Small intestine (tissue), 7 donors: Measurements from ENCODE around the gene DAGLA. TPM values are rescaled to one million over a fixed set of nuclear protein-coding genes. Genes with fewer than 3 reads are reported as not detected.

Experiments
- DNase-seq, 2 donors: peaks; one replicate each; pipeline versions ENCODE4 v3.0.0 to v3.0.0-alpha.2; 2013
- FAIRE-seq: peaks from 2 replicates; lab custom pipeline; 2012; peaks lifted over from hg19 to GRCh38; lab: Jason Lieb, UNC
- H3K27ac ChIP-seq, 3 donors: one replicate each; pipeline ENCODE4 v1.5.1; 2013; ENCODE audit warnings: low read length in 2 of 3, mild to moderate bottlenecking in 2 of 3, control low read depth in 1 of 3, inconsistent platforms in 1 of 3, low read depth in 1 of 3, moderate library complexity in 1 of 3
- H3K27me3 ChIP-seq, 3 donors: one replicate each; pipeline ENCODE4 v1.6.1; 2013; ENCODE audit warnings: low read length in 3 of 3, inconsistent platforms in 1 of 3; ENCODE audit not compliant: control insufficient read depth in 3 of 3, insufficient read depth in 3 of 3
- H3K36me3 ChIP-seq, 3 donors: one replicate each; pipeline ENCODE4 v1.6.1; 2013; ENCODE audit warnings: low read length in 3 of 3, inconsistent platforms in 1 of 3, low read depth in 1 of 3, mild to moderate bottlenecking in 1 of 3, moderate library complexity in 1 of 3; ENCODE audit not compliant: control insufficient read depth in 3 of 3, insufficient read depth in 2 of 3
- H3K4me1 ChIP-seq, 3 donors: one replicate each; pipeline ENCODE4 v1.6.1; 2013; ENCODE audit warnings: low read length in 2 of 3, inconsistent platforms in 1 of 3, low read depth in 1 of 3, mild to moderate bottlenecking in 1 of 3, moderate library complexity in 1 of 3; ENCODE audit not compliant: control insufficient read depth in 3 of 3, insufficient read depth in 2 of 3
- H3K4me3 ChIP-seq, 3 donors: one replicate each; pipeline ENCODE4 v1.5.1; 2013; ENCODE audit warnings: low read length in 3 of 3, control low read depth in 1 of 3, inconsistent platforms in 1 of 3, low read depth in 1 of 3, mild to moderate bottlenecking in 1 of 3, moderate library complexity in 1 of 3
- H3K9me3 ChIP-seq, 2 donors: one replicate each; pipeline ENCODE4 v1.6.1; 2013; ENCODE audit warnings: low read depth in 1 of 2, low read length in 1 of 2; ENCODE audit not compliant: control insufficient read depth in 2 of 2, insufficient read depth in 1 of 2
- WGBS, 3 donors: extraction: QIAGEN DNeasy Blood & Tissue Kit; methylation state at CpG; one replicate each; pipeline ENCODE4 v1.1.7; 2013; 5-methylcytosine and 5-hydroxymethylcytosine counted together
- polyA plus RNA-seq, 4 donors: library from polyadenylated mRNA; stranded (reverse) in 3 of 4; unstranded in 1 of 4; fragments of 200-250 nt in 3 of 4; fragments of 120-200 nt in 1 of 4; gene quantifications; one replicate each; pipeline versions ENCODE4 v1.2.1 to v1.2.3, GENCODE V29; 2013
- donor health status: healthy with polysubstance abuse.
- donor health status: control.
- donor health status: control.
- donor health status: Bipolar disorder and iron deficiency.
- donor health status: healthy.

DAGLA gene
- polyA plus RNA-seq, 4 donors: 0.22 to 14.9 (median 3.8) TPM

DNA sequence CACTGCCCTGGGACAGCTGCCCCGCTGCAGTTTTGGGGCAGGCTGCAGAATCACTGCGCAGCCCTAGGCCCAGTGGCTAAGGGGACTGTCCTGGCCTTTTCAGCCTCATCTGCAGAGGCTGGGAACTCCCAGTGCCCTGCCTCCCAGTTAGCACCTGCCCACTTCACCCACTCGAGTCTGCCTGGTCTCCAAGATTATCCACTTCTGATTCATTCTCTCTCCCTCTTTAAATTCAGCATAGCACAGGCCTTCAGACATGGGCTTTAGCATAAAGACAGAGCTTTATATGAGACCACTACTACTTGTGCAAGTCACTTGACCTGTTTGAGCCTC is 8.9 kb downstream of the DAGLA start:
- peaks cover 0 to 31% (median 2%) of the 10 kb centered on the region in 3 donors for H3K4me1 ChIP-seq
- WGBS, 3 donors: 36 to 56% (median 48%) methylated on average over 3 of the region's 3 CpGs
- no peaks in the 10 kb centered on the region for H3K27me3 ChIP-seq
- H3K4me3 ChIP-seq: no peak overlapping the region
- H3K9me3 ChIP-seq: no peaks in the 10 kb centered on the region
- H3K27ac ChIP-seq: peak overlapping the region in 1 of 3 donors; percentile 62
- H3K36me3 ChIP-seq: peaks cover 0 to 45% (median 0%) of the 10 kb centered on the region in 3 donors
- no peak for DNase-seq
- no peak for FAIRE-seq

DNA sequence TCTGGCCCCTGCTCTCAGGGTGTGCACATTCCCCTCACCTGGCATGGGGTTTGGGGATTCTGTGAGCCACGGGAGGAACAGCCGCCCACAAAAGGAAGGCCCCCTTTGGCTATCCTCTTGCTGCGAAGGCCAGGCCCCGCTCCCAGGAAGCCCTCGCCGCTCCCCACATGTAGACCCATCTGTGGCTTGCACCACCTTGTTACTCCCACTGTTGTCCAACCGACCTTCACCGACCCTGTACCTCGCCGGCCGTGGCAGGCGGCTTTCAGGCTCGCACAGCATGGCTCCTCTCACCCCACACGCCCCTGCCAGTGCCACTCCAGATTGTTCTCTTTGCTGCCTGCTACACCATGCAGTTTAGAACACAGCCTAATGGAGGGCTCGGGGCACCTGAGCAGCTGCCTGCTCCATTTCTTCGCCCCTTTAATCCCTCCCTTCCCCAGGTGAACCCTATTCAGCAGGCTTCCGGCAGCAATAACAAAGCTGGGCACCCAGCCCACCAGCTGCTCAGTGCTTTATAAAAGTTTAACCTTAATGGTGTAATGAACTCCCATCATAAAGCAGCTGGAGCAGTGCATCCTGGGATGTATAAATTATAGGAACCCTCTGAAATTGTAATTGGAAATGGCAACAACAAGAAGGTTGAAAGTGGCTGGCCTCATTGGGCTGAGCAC is 10.7 kb downstream of the DAGLA start:
- peak in 1 of 2 donors; percentile 36 for DNase-seq
- WGBS, 3 donors: 53 to 73% (median 54%) methylated on average over 17 of the region's 17 CpGs
- Histone ChIP-seq H3K4me1 (peaks cover 0 to 35% (median 3%) of the 10 kb centered on the region in 3 donors), H3K9me3 (no peaks in the 10 kb centered on the region), H3K27ac (peak overlapping the region in 1 of 3 donors; percentile 41), H3K4me3 (no peak overlapping the region), H3K27me3 (no peaks in the 10 kb centered on the region), H3K36me3 (peaks cover 0 to 39% (median 0%) of the 10 kb centered on the region in 3 donors)
- FAIRE-seq: no peak

GRCh38 chr11:61691380-61692156 is 11.4 kb downstream of the DAGLA start:
- WGBS, 3 donors: 65 to 76% (median 73%) methylated on average over 12 of the region's 12 CpGs
- peaks cover 0 to 33% (median 0%) of the 10 kb centered on the region in 3 donors for H3K36me3 ChIP-seq
- no peak overlapping the region for H3K4me3 ChIP-seq
- DNase-seq (no peak), FAIRE-seq (no peak)
- peaks cover 3 to 41% (median 5%) of the 10 kb centered on the region in 3 donors for H3K4me1 ChIP-seq
- no peaks in the 10 kb centered on the region for H3K9me3 ChIP-seq
- no peaks in the 10 kb centered on the region for H3K27me3 ChIP-seq
- H3K27ac ChIP-seq: no peak overlapping the region

GRCh38 chr11:61693922-61694601 is 13.9 kb downstream of the DAGLA start:
- FAIRE-seq: no peak
- no peaks in the 10 kb centered on the region for H3K27me3 ChIP-seq
- peak; percentile 52 to 72 for DNase-seq
- peaks cover 0 to 43% (median 0%) of the 10 kb centered on the region in 3 donors for H3K36me3 ChIP-seq
- peaks cover 8 to 55% (median 12%) of the 10 kb centered on the region in 3 donors for H3K4me1 ChIP-seq
- H3K27ac ChIP-seq: peak overlapping the region in 2 of 3 donors; percentile 9 to 36
- no peaks in the 10 kb centered on the region for H3K9me3 ChIP-seq
- 64 to 78% (median 76%) methylated on average over 10 to 11 of the region's 11 CpGs for WGBS, 3 donors
- H3K4me3 ChIP-seq: no peak overlapping the region

DNA sequence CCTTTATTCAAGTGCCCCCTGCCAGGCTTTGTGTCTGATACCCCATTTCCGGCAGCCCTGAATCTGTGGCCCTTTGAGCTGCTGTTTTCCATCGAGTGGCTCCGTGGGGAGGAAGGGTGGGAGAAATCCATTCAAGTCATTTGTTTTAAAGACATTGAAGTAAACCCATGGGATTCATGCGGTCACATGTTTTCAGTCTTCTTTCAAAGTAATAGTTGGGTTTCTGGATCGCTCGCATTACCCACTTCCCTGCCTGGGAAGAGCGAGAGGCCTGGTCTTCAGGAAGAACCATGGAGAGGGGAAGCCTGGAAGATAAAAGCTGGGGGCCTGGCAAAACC is 14.4 kb downstream of the DAGLA start:
- Histone ChIP-seq H3K27me3 (no peaks in the 10 kb centered on the region), H3K36me3 (peaks cover 0 to 47% (median 0%) of the 10 kb centered on the region in 3 donors), H3K4me1 (peaks cover 8 to 60% (median 14%) of the 10 kb centered on the region in 3 donors), H3K9me3 (no peaks in the 10 kb centered on the region), H3K27ac (peak overlapping the region in 2 of 3 donors; percentile 36 to 76), H3K4me3 (no peak overlapping the region)
- FAIRE-seq: no peak
- no peak for DNase-seq
- 82 to 96% (median 95%) methylated on average over 7 of the region's 7 CpGs for WGBS, 3 donors

DNA sequence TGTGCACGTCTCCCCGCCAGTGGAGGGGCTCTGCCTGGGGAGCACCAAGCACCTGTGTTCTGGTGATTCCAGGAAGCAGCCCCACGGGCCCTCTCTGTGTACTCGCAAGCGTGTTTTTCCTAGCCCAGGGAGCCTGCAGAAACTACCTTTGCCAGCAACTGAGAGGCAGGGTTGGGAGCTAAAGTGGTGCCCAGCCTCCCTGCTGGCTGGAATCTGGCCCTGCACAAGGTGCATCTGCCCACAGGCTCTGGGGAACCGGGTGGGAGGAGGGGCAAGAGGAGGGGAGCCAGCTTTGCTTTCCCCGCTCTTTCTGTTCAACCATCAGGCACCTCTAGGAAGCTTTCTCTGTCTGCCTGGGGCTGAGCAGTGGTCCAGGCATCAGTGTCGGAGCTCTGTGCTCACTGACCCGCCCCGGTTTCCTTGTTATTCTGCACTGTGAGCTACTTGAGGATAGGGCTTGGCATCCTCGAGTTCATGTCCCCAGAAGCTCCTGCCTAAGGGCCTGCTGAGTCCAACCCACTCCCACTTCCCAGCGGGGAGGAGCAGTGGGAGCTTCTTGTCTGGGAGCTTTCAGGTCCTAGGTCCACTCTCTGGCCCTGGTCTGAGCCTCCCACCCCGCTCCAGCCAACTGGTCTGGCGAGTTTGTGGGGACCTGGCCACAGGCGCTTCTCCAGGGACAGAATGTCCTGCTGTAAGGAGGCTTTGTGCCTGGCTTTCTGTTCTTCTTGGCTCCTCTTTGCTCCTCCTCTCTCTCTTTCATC is 14.9 kb downstream of the DAGLA start:
- peaks cover 0 to 47% (median 0%) of the 10 kb centered on the region in 3 donors for H3K36me3 ChIP-seq
- no peak overlapping the region for H3K4me3 ChIP-seq
- FAIRE-seq: no peak
- WGBS, 3 donors: 51 to 58% (median 55%) methylated on average over 15 of the region's 15 CpGs
- H3K27me3 ChIP-seq: no peaks in the 10 kb centered on the region
- peak in 1 of 2 donors; percentile 53 for DNase-seq
- H3K9me3 ChIP-seq: no peaks in the 10 kb centered on the region
- H3K27ac ChIP-seq: peak overlapping the region in 2 of 3 donors; percentile 36 to 76
- H3K4me1 ChIP-seq: peaks cover 8 to 66% (median 14%) of the 10 kb centered on the region in 3 donors

- H3K27me3 ChIP-seq: no peaks in the 10 kb centered on the region
- peaks cover 8 to 71% (median 17%) of the 10 kb centered on the region in 3 donors for H3K4me1 ChIP-seq
- WGBS, 3 donors: 3 to 10% (median 3%) methylated on average over 13 to 17 of the region's 17 CpGs
- no peaks in the 10 kb centered on the region for H3K9me3 ChIP-seq
- DNase-seq: peak; percentile 81 to 86
- FAIRE-seq: no peak
- peak overlapping the region; percentile 33 to 76 (median 36) for H3K27ac ChIP-seq
- H3K36me3 ChIP-seq: peaks cover 0 to 43% (median 0%) of the 10 kb centered on the region in 3 donors
- H3K4me3 ChIP-seq: peak overlapping the region in 1 of 3 donors; percentile 17
These were observed 15.7 kb downstream of the DAGLA start for GRCh38 chr11:61695917-61696316.
